ENCODE measurements around the gene ASTN2.

ASTN2 gene

GRCh38 chr9:116504893-116505480 lies 909.9 kb downstream of the ASTN2 start:
- no peak for DNase-seq (ENCODE audit: low spot score)

- no peak for DNase-seq (ENCODE audit: low spot score)
Measured at GRCh38 chr9:116504081-116504480, 910.8 kb downstream of the ASTN2 start.

- no peak for DNase-seq (ENCODE audit: low spot score)
Measured at GRCh38 chr9:116502746-116503145, 912.1 kb downstream of the ASTN2 start.

GRCh38 chr9:116501871-116502270 lies 913.0 kb downstream of the ASTN2 start:
- no peak for DNase-seq (ENCODE audit: low spot score)

- peak; percentile 27 for DNase-seq (ENCODE audit: low spot score)
Measured at GRCh38 chr9:116499986-116500871, 914.6 kb downstream of the ASTN2 start.

GRCh38 chr9:116499434-116499833 lies 915.4 kb downstream of the ASTN2 start:
- no peak for DNase-seq (ENCODE audit: low spot score)

GRCh38 chr9:116497095-116497890 lies 917.6 kb downstream of the ASTN2 start:
- no peak for DNase-seq (ENCODE audit: low spot score)

GRCh38 chr9:116496167-116496566 lies 918.7 kb downstream of the ASTN2 start:
- DNase-seq (ENCODE audit: low spot score): no peak

GRCh38 chr9:116495725-116496124 lies 919.1 kb downstream of the ASTN2 start:
- DNase-seq (ENCODE audit: low spot score): no peak

- peak; percentile 47 for DNase-seq (ENCODE audit: low spot score)
Measured at GRCh38 chr9:116494815-116495634, 919.8 kb downstream of the ASTN2 start.

GRCh38 chr9:116493183-116493860 lies 921.5 kb downstream of the ASTN2 start:
- no peak for DNase-seq (ENCODE audit: low spot score)

GRCh38 chr9:116491659-116492058 lies 923.2 kb downstream of the ASTN2 start:
- DNase-seq (ENCODE audit: low spot score): no peak

- no peak for DNase-seq (ENCODE audit: low spot score)
Measured at GRCh38 chr9:116491219-116491618, 923.6 kb downstream of the ASTN2 start.

- no peak for DNase-seq (ENCODE audit: low spot score)
Measured at GRCh38 chr9:116490321-116490720, 924.5 kb downstream of the ASTN2 start.

- DNase-seq (ENCODE audit: low spot score): no peak
Measured at GRCh38 chr9:116488373-116488772, 926.5 kb downstream of the ASTN2 start.

- DNase-seq (ENCODE audit: low spot score): no peak
Measured at GRCh38 chr9:116484492-116485061, 930.3 kb downstream of the ASTN2 start.

GRCh38 chr9:116483622-116484491 lies 931.0 kb downstream of the ASTN2 start:
- DNase-seq (ENCODE audit: low spot score): no peak

GRCh38 chr9:116482740-116483139 lies 932.1 kb downstream of the ASTN2 start:
- DNase-seq (ENCODE audit: low spot score): peak; percentile 49

- no peak for DNase-seq (ENCODE audit: low spot score)
Measured at GRCh38 chr9:116480700-116481099, 934.2 kb downstream of the ASTN2 start.

GRCh38 chr9:116479967-116480366 lies 934.9 kb downstream of the ASTN2 start:
- no peak for DNase-seq (ENCODE audit: low spot score)
